Subcutaneous adipose tissue (tissue), 4 donors: ENCODE results near the gene C6orf15. TPM values are rescaled to one million over a fixed set of nuclear protein-coding genes. Genes with fewer than 3 reads are reported as not detected.

Experiments used
- CTCF ChIP-seq: fragments of 450-650 bp; IDR thresholded peaks from one replicate; pipeline ENCODE4 v1.5.1; 2016; ENCODE audit warnings: low read depth, mild to moderate bottlenecking, control low read depth, antibody characterized with exemption, moderate library complexity
- total RNA-seq, 4 donors: library from RNA; depleted of rRNA; stranded (reverse); fragments of >200 nt; gene quantifications; one replicate each; pipeline ENCODE4 v1.1.0, GENCODE V29; 2016

C6orf15 gene
- total RNA-seq, 4 donors from 2014 or later = not detected

GRCh38 chr6:31142361-31142761, 30.0 kb upstream of the C6orf15 start:
- no peak for TF ChIP-seq CTCF

GRCh38 chr6:31140643-31141042, 28.3 kb upstream of the C6orf15 start:
- no peak for TF ChIP-seq CTCF

- no peak for TF ChIP-seq CTCF
Measured at GRCh38 chr6:31139599-31139998, 27.2 kb upstream of the C6orf15 start.

GRCh38 chr6:31138982-31139381, 26.6 kb upstream of the C6orf15 start, which contains the start of gene PSORS1C2:
Gene PSORS1C2 (minus strand): TSS chr6:31139066. CDS start chr6:31139026, 40 bp downstream.
- no peak for TF ChIP-seq CTCF

GRCh38 chr6:31135710-31136109, 23.3 kb upstream of the C6orf15 start:
- no peak for TF ChIP-seq CTCF

GRCh38 chr6:31132806-31133205, 20.4 kb upstream of the C6orf15 start:
- TF ChIP-seq CTCF = no peak

- no peak for TF ChIP-seq CTCF
Measured at GRCh38 chr6:31131595-31131994, 19.2 kb upstream of the C6orf15 start.

GRCh38 chr6:31130751-31131150, 18.4 kb upstream of the C6orf15 start:
- no peak for TF ChIP-seq CTCF
